ENCODE results near the gene TMEM94.

TMEM94 gene

DNA sequence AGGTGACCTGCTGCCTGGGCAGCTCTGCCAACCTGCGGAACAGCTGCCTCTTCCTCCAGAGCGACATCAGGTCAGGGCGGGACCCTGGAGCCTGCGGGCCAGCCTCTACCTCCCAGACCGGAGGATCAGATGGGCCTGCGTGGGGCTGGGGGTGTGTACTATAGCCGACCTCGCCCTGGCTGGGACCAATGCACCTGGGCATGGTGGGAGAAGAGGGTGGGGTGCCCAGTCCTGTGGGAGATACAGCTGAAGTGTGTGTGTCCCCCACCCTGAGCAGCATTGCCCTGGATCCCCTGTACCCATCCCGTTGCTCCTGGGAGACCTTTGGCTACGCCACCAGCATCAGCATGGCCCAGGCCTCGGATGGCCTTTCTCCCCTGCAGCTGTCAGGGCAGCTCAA, 39.6 kb downstream of the TMEM94 start:
- H3K9ac ChIP-seq (ENCODE audit: low read length), result no peak overlapping the region
- no peaks in the 10 kb centered on the region for H3K27me3 ChIP-seq (ENCODE audit: insufficient read depth, low read length)
- H3K9me3 ChIP-seq (ENCODE audit: low read length), result no peaks in the 10 kb centered on the region
- H3K4me2 ChIP-seq (ENCODE audit: low read length), result no peak overlapping the region
- no peaks in the 10 kb centered on the region for H4K20me1 ChIP-seq (ENCODE audit: insufficient read depth, low read length)
- H3K4me3 ChIP-seq (ENCODE audit: low read depth, low read length, poor library complexity, severe bottlenecking), result no peak overlapping the region
- no peak overlapping the region for H3K27ac ChIP-seq (ENCODE audit: low read depth, low read length, poor library complexity, severe bottlenecking)
- peaks cover 31% of the 10 kb centered on the region for H3K36me3 ChIP-seq (ENCODE audit: insufficient read depth, low read length)
- no peaks in the 10 kb centered on the region for H3K9me2 ChIP-seq (ENCODE audit: low read depth, low read length)
- TF ChIP-seq EZH2 (IDR thresholded peaks at IDR 0.05; ENCODE audit: borderline replicate concordance, low read length), result no peak
- TF ChIP-seq, protein P1, sequence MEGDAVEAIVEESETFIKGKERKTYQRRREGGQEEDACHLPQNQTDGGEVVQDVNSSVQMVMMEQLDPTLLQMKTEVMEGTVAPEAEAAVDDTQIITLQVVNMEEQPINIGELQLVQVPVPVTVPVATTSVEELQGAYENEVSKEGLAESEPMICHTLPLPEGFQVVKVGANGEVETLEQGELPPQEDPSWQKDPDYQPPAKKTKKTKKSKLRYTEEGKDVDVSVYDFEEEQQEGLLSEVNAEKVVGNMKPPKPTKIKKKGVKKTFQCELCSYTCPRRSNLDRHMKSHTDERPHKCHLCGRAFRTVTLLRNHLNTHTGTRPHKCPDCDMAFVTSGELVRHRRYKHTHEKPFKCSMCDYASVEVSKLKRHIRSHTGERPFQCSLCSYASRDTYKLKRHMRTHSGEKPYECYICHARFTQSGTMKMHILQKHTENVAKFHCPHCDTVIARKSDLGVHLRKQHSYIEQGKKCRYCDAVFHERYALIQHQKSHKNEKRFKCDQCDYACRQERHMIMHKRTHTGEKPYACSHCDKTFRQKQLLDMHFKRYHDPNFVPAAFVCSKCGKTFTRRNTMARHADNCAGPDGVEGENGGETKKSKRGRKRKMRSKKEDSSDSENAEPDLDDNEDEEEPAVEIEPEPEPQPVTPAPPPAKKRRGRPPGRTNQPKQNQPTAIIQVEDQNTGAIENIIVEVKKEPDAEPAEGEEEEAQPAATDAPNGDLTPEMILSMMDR (IDR thresholded peaks at IDR 0.05; ENCODE audit: low read length), result no peak
- H3F3A ChIP-seq (ENCODE audit: insufficient read depth, low read length), result no peaks in the 10 kb centered on the region
- H3K4me1 ChIP-seq (ENCODE audit: insufficient read depth, low read length, severe bottlenecking), result no peaks in the 10 kb centered on the region
- no peak overlapping the region for H2AFZ ChIP-seq (ENCODE audit: low read length)
- no peaks in the 10 kb centered on the region for H3K79me2 ChIP-seq (ENCODE audit: insufficient read depth, low read length)

DNA sequence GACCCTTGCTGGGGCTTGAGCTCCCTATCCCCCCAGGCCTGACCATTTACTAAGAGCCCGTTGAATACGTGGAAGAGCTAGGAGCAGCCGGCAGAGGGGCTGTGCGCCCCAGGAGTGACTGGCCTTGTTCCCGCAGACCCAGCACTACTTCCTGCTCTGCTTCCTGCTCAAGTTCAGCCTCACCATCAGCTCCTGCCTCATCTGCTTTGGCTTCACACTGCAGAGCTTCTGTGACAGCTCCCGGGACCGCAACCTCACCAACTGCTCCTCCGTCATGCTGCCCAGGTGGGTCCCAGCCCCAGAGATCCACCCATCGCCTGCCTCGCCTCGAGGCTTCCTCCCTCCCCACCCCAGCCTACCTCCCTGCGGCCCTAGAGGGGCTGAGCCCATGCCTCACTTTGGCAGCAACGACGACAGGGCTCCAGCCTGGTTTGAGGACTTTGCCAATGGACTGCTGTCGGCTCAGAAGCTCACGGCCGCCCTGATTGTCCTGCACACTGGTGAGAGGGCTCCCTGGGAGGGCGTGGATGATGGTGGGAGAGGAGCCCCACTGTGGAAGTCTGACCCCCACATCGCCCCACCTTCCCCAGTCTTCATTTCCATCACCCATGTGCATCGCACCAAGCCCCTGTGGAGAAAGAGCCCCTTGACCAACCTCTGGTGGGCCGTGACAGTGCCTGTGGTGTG, 41.7 kb downstream of the TMEM94 start:
- H3K36me3 ChIP-seq (ENCODE audit: insufficient read depth, low read length), result peaks cover 31% of the 10 kb centered on the region

DNA sequence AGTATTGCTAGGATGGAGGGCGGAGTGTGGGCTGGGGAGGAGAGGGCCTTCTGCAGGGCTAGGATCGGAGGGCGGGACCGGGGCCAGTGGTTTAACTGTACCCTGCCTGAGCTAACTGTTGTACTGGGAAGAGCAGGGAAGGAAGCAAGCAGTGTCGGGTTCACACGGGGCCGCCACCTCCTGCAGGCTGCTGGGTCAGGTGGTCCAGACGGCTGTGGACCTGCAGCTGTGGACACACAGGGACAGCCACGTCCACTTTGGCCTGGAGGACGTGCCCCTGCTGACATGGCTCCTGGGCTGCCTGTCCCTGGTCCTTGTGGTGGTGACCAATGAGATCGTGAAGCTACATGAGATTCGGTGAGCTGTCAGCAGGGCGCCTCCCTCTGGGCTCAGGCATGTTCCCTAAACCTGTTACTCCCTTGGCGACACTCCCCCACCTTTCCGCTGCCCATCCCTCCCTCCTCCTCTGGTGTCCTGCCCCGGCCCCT, 42.3 kb downstream of the TMEM94 start:
- Histone ChIP-seq H3K4me2 (ENCODE audit: low read length) (no peak overlapping the region), H3K4me3 (ENCODE audit: low read depth, low read length, poor library complexity, severe bottlenecking) (no peak overlapping the region), H3K79me2 (ENCODE audit: insufficient read depth, low read length) (no peaks in the 10 kb centered on the region), H3K4me1 (ENCODE audit: insufficient read depth, low read length, severe bottlenecking) (no peaks in the 10 kb centered on the region), H2AFZ (ENCODE audit: low read length) (no peak overlapping the region), H3K9me2 (ENCODE audit: low read depth, low read length) (no peaks in the 10 kb centered on the region), H3K27ac (ENCODE audit: low read depth, low read length, poor library complexity, severe bottlenecking) (no peak overlapping the region), H3K9me3 (ENCODE audit: low read length) (no peaks in the 10 kb centered on the region), H3K9ac (ENCODE audit: low read length) (no peak overlapping the region), H3F3A (ENCODE audit: insufficient read depth, low read length) (no peaks in the 10 kb centered on the region), H4K20me1 (ENCODE audit: insufficient read depth, low read length) (no peaks in the 10 kb centered on the region), H3K36me3 (ENCODE audit: insufficient read depth, low read length) (peaks cover 25% of the 10 kb centered on the region), H3K27me3 (ENCODE audit: insufficient read depth, low read length) (peaks cover 4% of the 10 kb centered on the region; the same call in 1 of the 2 replicates)
- no peak for TF ChIP-seq EZH2 (IDR thresholded peaks at IDR 0.05; ENCODE audit: borderline replicate concordance, low read length)
- TF ChIP-seq, protein P1 (IDR thresholded peaks at IDR 0.05; ENCODE audit: low read length), result no peak

More for the DNA sequence above, 41.7 kb downstream of the TMEM94 start:
- Histone ChIP-seq H3K27ac (ENCODE audit: low read depth, low read length, poor library complexity, severe bottlenecking) (no peak overlapping the region), H3K79me2 (ENCODE audit: insufficient read depth, low read length) (no peaks in the 10 kb centered on the region), H3K27me3 (ENCODE audit: insufficient read depth, low read length) (0 out of 2 replicates have a peak, but pooled peaks cover 1% of the 10 kb centered on the region), H3F3A (ENCODE audit: insufficient read depth, low read length) (no peaks in the 10 kb centered on the region), H3K4me2 (ENCODE audit: low read length) (no peak overlapping the region), H3K9me2 (ENCODE audit: low read depth, low read length) (no peaks in the 10 kb centered on the region), H3K4me1 (ENCODE audit: insufficient read depth, low read length, severe bottlenecking) (no peaks in the 10 kb centered on the region), H3K4me3 (ENCODE audit: low read depth, low read length, poor library complexity, severe bottlenecking) (no peak overlapping the region), H4K20me1 (ENCODE audit: insufficient read depth, low read length) (no peaks in the 10 kb centered on the region), H3K9me3 (ENCODE audit: low read length) (no peaks in the 10 kb centered on the region), H3K9ac (ENCODE audit: low read length) (no peak overlapping the region), H2AFZ (ENCODE audit: low read length) (no peak overlapping the region)
- TF ChIP-seq EZH2 (IDR thresholded peaks at IDR 0.05; ENCODE audit: borderline replicate concordance, low read length), result no peak
- TF ChIP-seq, protein P1 (IDR thresholded peaks at IDR 0.05; ENCODE audit: low read length), result no peak

All from OCI-LY1 (cell line).